Dermis blood vessel endothelial cell (primary cell): ENCODE measurements around the gene CCDC88C. TPM values are rescaled to one million over a fixed set of nuclear protein-coding genes. Genes with fewer than 3 reads are reported as not detected.

Experiments
- DNase-seq: peaks from one replicate; pipeline ENCODE4 v3.0.0; 2010
- total RNA-seq: library from RNA; depleted of rRNA; stranded (reverse); fragments of >200 nt; gene quantifications from 2 replicates; pipeline ENCODE4 v1.2.3, GENCODE V29; 2014

Gene CCDC88C
- total RNA-seq, 1 donor from 2014 or later, result 50.0 TPM

- DNase-seq, result no peak
These were observed 19.5 kb downstream of the CCDC88C start for GRCh38 chr14:91397965-91398591.

GRCh38 chr14:91396959-91397815, 20.4 kb downstream of the CCDC88C start:
- DNase-seq, result peak; percentile 34

- DNase-seq, result no peak
These were observed 21.5 kb downstream of the CCDC88C start for GRCh38 chr14:91396013-91396660.

DNA sequence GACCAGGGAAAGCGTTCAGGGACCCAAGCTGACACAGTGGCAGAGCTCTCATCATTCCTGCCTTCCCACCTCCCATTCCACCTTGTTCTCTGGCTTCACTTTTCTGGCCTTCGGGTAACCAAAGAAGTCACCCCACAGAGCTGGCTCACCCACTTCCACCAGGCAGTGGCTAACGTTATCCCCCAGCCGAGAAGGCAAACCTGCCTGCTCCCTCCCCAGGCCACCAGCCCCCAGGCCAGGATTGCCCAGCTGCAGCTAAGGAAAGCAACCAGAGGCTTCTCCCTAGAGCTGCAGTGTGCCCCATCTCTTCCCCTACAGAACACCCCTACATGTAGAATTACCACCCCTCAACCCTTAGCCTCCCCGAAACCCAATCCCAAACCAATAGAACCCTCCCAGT, 22.2 kb downstream of the CCDC88C start:
- no peak for DNase-seq

DNA sequence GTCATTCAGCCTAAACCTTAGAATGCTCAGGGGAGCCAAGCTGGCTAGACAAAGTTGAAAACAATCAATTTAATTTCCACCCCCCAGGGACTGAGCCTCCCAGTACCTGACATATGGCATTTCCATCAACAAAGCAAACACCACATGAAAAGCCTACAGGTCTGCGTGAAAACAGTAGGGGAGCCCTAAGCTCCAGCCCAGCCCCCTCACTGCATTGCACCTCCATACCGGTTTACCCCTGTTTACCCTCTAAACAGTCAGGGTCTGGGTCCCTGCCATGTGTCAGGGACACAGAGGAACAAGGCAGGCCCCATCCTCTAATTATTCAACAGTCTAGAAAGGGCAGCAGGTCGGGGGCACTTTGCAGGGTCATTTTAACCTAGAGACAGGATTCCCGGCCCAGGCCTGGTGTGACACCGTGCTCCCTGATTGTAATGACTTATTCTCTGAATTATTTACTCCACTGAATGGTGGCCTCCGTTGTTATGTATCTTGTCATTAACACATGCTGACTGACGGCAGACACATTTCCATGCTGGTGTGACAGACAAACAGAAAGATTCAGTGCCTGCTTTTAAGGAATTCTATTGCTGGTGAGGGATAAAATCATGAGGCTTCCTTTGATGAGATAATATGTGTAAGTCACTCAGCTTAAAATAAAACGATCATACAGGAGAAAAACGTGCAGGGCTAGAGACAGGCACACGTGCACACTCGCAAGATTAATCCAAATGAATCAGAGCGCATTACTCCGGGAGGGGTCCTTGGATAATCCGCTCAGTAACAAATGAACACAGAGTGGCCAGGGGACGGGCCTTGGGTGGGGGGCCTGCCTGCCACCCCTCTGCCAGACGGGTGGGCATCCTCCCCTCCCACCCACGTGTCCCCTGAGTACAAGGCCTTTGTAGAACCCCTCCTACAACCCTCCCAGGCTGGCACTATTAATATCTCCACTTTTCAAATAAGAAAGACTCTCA, 23.2 kb downstream of the CCDC88C start:
- no peak for DNase-seq

GRCh38 chr14:91392623-91393303, 24.9 kb downstream of the CCDC88C start:
- no peak for DNase-seq

DNA sequence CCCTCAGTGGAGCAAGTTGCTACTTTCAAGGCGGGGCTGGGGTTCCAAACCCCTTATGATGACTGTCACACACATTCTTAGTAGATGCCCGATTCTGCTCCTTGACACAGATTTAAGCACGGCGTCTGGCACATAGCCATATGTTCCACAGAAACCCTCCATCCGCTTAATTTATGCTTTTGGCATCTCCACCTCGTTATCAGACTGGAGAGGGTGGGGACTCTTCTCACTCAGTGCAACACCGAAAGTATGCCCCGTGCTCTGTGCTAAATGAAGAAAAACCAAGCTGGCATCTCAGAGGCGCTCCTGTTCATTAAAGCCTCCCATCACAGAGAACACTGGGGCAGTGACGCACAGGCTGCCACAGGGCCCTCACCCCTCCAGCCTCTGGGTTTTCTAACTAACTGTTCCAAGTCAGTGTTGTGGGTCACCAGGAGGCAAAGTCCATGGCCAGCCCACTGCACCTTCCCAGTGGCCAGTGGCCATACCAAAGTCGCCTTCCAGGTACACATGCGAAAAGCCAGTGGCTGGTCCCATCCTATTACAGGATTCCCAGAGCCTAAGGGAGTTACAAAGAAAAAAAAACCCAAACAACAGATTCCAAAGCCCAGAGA, 27.3 kb downstream of the CCDC88C start:
- no peak for DNase-seq

- no peak for DNase-seq
These were observed 28.5 kb downstream of the CCDC88C start for GRCh38 chr14:91389150-91389549.

DNA sequence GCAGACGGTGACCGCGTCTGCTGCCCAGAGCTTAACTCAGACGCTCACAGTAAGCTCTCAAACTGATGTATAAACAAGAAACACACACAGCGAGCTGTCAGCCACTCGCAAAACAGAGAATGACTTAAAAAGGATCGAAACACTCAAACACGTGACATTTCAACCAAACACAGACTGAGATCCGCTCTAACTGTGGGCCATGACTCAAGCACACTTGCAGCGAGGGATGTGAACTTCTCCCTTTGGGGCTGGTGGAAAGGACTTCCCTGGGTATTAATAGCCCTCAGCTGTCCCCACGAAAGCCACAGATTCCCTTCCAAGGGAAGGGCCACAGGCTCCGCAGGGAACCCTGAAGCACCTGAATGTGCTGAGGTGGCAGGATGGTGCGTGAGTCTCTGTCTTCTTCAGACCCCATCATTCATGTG, 29.1 kb downstream of the CCDC88C start:
- no peak for DNase-seq

- no peak for DNase-seq
These were observed 29.7 kb downstream of the CCDC88C start for GRCh38 chr14:91387951-91388381.

- DNase-seq, result no peak
These were observed 30.3 kb downstream of the CCDC88C start for GRCh38 chr14:91387169-91387835.

DNA sequence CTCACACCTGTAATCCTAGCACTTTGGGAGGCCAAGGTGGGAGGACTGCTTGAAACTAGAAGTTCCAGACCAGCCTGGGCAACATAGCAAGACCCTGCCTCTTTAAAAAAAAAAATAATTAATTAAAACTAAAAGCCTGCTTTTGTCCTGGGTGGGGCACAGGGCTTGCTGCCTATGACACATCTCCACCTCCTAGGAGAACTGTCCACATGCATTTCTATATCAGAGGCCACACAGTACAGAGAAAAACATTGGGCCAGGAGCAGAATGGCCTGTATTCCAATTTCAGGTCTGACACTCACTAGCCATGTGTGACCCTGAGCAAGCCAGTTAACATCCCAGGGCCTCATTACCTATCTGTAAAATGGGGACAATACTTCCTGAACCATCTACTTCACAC, 31.9 kb downstream of the CCDC88C start:
- no peak for DNase-seq

DNA sequence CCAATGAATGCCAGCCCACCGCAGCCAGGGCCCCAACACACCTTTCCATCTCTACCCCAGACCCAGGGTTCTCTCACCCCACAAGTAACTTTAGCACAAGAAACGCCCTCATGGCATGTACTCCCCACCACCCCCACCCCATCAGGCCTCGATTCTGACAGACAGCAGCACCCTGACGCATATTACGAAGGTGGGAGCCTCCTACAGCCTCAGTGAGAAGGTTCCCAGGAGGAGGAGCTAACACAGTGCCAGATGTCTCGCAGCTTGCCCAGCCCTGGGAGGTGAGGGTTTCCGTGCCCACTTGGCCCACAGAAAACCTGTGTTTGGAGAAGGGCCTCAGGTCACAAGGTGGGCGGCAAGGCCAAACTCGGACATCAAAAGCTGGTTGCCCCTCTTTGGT, 32.4 kb downstream of the CCDC88C start:
- DNase-seq, result no peak

- DNase-seq, result no peak
These were observed 34.2 kb downstream of the CCDC88C start for GRCh38 chr14:91383439-91383838.

- DNase-seq, result no peak
These were observed 35.6 kb downstream of the CCDC88C start for GRCh38 chr14:91381801-91382670.

DNA sequence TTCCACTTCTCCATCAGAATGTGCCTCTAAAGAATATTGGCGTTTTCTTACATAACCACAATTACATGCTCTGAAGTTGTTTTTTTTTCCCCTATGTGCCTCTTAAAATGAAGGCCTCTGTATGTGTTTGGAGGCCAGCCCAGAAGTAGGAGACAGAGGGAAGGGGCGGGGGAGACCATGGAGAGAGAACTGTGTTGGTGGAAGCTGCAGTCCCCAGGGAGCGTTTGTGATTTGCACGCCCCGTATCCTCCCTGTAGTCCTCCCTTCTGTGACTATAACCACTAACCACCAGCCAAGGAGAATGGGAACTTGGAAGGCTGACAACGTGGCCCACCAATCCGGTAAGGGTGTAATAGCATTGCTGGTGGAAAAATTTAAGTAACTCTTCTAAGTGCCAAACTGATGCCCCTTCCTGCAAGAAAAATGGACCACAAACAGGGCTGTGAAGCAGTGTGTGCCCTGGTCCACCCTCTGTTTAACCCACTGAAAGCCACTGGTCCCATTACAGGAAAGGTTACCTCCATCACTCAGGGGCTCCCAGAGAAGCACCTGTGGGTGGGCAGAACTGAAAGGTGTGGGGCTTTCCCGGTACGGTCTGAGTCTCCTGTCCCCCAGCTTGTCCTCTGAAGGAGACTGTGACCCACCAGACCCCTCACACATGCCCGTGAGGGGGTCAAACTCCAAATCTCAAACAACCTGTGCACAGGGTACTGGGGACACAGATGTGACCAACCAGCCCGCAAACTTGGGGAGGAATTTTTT, 36.8 kb downstream of the CCDC88C start:
- no peak for DNase-seq

DNA sequence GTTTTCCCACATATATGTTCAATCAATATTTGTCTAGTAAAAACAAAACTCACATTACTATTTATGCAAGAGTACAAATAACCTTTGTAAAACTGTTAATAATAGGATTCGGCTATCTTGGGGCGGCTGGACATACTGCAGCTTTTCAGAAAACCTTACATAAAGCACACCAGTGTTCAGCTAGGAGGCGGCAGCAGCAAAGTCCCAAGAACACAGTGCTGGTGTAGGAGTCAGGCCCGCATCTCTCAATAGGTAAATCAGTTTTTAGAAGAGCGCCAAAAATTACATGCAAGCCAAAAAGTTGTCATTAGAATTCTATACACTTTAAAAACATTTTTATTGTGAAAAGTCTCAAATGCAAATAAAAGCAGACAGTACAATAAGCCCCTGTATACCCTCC, 37.5 kb downstream of the CCDC88C start:
- no peak for DNase-seq

- DNase-seq, result no peak
These were observed 38.1 kb downstream of the CCDC88C start for GRCh38 chr14:91379579-91379932.
